Measurements from ENCODE around the gene SLC16A11.
"Not testable (repeated sequence)": the region's sequence is repeated elsewhere in the genome, so short reads cannot be mapped to it uniquely, and the experiment has no call there.

Gene SLC16A11, protein sequence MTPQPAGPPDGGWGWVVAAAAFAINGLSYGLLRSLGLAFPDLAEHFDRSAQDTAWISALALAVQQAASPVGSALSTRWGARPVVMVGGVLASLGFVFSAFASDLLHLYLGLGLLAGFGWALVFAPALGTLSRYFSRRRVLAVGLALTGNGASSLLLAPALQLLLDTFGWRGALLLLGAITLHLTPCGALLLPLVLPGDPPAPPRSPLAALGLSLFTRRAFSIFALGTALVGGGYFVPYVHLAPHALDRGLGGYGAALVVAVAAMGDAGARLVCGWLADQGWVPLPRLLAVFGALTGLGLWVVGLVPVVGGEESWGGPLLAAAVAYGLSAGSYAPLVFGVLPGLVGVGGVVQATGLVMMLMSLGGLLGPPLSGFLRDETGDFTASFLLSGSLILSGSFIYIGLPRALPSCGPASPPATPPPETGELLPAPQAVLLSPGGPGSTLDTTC

DNA sequence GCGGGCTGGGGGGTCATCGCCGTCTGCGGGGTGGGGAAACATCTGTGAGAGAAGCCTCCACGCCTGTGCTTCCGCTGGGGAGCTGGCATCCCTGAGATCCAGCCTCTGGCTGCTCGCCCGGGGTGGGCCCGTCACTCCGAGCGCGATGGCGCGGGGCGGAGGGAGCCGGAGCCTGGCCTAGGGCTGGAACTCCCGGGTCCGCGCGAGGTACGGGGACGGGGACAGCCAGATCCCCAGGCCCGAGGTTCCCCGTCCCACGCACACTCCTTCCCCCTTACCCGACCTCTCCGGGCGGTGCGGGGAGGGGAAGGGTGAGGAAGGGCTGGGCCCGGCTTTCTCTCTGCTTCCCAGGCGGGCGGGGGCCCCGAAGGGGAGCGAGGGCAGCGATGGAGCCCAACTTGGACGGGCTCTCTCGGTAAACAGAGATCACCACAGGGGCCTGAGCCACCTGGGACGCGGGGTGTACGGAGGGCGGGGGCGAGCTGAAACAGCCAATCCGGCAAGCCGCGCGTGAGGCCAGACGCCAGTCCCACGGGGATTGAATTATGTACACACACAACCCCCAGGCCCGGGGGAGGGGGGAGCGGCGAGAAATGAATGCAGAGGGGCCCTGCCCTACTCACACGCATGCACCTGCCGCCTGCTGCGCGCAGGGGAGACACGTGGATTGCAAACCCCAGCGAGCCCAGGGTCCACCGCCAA lies at the start of gene SLC16A11:
Gene SLC16A11, minus strand, starts transcription at position 596 of the 702 bp plus-strand sequence. Its CDS starts 579 bp downstream, at position 17.
- DNase-seq, result no peak

DNA sequence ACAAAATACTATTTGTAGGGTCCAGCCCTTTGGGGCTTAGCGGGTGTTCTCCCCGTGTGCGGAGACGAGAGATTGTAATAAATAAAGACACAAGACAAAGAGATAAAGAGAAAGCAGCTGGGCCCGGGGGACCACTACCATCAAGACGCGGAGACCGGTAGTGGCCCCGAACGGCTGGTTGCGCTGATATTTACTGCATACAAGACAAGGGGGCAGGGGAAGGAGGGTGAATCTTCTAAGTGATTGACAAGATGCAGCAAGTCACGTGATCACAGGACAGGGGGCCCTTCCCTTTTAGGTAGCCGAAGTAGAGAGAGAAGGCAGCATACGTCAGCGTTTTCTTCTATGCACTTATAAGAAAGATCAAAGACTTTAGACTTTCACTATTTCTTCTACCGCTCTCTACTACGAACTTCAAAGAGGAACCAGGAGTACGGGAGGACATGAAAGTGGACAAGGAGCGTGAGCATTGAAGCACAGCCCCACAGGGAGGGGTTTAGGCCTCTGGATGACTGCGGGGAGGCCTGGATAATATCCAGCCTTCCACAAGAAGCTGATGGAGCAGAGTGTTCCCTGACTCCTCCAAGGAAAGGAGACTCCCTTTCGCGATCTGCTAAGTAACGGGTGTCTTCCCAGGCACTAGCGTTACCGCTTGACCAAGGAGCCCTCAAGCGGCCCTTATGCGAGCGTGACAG lies 47.6 kb upstream of the SLC16A11 start:
- not testable (repeated sequence) for DNase-seq

DNA sequence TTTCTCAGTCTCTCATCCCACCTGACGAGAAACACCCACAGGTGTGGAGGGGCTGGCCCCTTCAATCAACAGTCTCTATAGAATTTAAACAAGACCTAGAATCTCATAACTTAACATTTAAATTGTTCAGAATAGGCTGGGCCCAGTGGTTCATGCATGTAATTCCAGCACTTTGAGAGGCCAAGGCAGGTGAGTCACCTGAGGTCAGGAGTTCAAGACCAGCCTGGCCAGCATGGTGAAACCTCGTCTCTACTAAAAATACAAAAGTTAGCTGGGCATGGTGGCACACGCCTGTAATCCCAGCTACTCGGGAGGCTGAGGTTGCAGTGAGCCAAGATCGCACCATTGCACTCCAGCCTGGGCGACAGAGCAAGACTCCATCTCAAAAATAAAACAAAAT lies 45.7 kb upstream of the SLC16A11 start:
- DNase-seq, result not testable (repeated sequence)

DNA sequence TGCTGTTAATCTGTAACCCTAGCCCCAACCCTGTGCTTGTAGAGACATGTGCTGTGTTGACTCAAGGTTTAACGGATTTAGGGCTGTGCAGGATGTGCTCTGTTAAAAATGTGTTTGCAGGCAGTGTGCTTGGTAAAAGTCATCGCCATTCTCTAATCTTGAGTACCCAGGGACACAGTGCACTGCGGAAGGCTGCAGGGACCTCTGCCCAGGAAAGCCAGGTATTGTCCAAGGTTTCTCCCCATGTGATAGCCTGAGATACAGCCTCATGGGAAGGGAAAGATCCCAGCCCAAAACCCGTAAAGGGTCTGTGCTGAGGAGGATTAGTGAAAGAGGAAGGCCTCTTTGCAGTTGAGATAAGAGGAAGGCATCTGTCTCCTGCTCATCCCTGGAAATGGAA lies 44.5 kb upstream of the SLC16A11 start:
- DNase-seq, result not testable (repeated sequence)

DNA sequence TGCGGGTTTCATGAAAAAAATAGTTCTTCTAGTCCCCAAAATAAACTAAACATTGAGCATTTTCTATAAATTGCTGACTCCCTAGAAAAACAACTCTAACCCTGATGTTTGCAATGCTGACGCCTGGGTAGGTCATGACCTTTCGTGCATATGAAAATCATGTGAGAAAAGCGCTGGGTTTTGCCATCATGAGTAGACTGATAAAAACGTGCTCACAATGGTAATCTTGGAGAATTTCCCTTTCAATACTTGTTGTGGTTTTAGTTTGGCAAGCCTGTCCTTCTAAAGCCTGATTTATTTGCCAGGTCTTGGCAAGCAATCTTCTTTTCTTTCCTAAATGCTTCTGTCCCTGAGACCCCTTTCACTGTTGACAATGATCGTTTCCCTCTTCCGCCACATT lies 40.2 kb upstream of the SLC16A11 start:
- no peak for DNase-seq

DNA sequence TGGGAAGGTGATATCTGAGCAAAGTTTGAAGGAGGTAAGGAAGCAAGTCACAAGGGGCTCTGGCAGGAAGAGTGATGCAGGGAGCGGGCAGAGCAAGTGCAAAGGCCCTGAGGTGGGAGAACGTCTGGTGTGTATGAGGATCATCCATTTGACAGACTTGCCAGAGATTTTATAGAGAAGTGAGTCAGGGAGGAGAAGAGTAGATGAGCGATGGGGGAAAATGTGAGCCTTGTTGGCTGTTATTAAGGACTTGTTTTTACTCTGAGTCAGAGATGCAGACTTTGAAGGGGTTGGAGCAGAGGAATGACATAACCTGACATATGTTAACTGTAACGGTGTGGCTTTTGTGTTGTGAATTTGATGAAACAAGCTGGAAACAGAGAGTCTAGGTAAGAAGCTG lies 39.7 kb upstream of the SLC16A11 start:
- DNase-seq, result no peak

DNA sequence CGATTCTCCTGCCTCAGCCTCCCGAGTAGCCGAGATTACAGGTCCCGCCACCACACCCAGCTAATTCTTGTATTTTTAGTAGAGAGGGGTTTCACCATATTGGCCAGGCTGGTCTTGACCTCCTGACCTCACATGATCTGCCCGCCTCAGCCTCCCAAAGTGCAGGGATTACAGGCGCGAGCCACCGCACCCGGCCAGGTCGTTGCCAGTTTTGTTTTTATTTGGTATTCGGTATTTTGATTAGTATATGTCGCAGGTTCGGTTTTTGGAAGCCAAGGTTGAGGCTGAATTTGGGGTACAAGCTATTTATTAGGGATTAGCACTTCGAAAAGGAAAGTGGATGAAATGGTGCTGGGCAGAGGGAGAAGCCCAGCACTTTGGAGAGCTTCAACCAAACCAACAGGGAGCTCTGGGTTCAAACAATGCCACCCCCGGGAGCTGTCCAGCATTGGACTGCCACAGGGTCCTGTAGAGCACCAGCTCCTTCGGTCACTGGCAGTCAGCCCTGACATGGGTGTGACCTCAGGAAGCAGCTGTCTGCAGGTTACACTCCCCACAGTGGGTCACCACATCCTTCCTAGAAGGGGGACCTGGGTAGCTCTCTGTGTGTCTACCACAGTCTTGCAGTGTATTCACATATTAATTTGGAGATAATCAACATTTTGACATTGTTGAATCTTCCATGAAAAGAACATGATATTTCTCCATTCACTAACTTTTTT lies 37.6 kb upstream of the SLC16A11 start:
- peak; percentile 24 for DNase-seq

DNA sequence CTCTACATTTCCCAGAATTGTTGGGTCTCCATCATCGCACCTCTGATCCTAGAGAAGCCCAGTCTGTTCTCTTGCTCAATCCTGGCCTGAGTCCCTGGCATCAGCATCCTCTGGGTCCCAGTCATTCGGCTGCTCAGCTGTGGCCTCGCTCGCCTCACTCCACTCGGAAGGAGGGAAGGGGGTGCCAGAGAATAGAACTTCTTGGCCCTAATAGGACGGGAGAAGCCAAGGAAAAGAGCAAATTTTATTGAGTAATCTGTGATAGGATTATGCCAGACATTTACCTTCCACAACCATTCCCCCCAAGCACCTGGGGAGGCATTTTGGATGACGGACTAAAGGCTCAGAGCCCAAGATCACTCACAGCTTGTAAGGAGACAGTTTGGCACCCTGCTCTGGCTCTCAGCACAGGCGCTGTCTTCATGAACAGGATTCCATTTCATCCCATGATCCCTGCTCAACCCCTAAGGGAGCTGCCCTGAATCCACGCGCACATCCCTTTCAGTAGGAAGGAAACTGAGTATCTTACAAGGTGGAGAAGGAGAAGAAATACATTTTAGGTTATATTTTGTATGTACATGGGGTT lies 36.7 kb upstream of the SLC16A11 start:
- DNase-seq, result no peak

DNA sequence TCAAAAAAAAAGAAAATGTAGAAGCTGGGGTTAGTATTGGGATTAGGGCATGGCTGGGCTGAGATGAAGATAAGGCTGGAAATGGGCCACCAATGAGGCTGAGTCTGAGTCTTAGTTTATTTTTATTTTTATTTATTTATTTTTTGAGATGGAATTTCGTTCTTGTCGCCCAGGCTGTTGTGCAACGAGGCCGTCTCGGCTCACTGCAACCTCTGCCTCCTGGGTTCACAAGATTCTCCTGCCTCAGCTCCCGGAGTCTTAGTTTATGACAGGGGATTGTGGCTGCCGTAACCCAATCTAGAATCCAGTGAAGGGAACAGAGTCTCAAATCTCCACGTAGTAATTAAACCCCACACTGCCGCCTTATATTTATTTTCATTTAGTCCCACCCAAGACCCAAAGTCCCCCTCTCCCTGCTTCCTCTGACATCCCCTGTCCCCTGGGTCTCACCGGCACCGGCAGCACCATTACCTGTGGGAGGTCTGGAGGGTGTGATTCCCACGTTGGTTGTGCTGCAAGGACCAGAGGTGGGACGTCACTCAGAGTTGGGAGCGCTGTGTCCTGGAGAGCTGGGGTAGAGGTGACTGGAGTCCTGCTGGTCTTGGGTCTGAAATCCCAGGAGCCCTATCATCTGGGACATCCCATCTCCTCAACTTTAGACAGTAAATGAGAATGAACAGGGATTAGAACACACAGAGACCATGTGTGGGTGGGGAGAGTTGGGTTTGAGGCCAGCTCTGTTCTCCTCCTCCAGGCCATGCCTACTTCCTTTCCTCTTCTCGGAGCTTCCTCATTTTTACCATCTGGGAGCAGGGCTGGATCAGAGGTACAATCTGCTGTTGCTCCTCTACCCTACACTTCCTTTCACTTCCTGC lies 35.9 kb upstream of the SLC16A11 start, which contains the start of gene CLEC10A:
Gene CLEC10A, minus strand, starts transcription at position 671 of the 875 bp plus-strand sequence. CDS start 1,439 bp downstream, outside the sequence.
- no peak for DNase-seq

DNA sequence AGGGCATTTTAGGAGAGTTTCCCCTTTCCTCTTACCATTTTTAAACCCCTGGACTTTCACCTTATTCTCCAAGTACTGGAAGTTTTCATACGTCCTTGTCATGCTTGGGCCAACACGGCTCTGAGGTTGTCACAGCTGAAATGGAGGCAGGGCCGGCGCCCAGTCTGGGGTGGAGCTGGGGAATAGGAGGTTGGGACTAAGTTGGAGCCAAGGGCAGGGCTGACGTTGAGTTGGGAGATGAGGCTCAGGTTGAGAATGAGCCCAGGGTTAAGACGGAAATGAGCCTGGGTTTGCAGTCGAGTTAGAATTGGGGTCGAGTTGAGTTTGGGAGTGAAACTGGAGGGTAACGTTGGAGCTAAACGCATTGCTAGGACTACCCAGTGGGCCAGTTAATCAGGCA lies 34.8 kb upstream of the SLC16A11 start:
- no peak for DNase-seq

DNA sequence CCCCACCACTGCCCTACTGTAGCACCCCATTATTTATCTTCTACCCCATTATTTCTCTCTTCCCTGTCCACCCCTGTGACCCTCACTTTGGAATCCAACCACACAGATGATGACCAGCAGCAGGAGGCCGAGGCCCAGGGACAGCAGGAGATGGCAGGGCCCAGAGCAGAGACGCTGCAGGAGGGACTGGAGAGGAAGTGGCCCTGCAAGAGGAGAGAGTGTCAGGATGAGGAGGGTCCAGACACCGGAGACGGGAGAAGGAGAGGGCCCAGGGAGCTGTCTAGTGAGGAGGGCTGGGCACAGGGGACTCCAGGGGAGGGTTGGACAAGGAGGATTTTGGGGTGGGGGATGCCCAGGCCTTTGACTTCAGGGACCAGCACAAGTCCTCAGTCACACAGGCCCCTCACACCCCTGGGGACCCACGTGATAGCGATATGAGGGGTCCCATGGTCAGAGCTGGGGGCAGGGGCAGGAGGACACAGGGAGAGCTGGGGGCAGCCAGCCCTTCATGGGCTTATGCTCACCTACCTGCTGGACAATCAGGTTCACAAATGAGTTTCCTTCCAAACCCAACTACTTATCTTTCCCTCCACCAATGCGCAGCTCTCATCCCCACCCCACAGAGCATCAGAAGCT lies 34.1 kb upstream of the SLC16A11 start:
- no peak for DNase-seq

DNA sequence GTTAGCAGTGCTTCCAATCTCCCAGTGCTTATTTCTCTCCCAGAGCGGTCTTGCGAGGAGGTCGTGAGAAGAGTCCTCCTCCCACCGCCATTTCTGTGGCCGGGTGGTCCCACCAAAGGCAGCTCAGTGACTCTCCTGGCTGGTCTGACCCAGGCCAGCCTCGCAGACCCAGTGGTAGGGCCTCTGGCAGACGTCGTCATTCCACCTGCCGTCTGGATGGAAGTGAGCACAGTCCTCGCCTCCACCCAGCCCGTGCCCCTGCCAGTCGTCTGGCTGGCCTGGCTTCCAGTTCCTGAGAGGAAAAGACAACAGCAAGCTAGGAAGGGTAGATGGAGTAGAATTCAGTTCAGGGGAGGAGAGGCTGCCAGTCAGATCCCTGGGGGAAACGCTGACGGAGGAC lies 31.0 kb upstream of the SLC16A11 start:
- DNase-seq, result no peak

DNA sequence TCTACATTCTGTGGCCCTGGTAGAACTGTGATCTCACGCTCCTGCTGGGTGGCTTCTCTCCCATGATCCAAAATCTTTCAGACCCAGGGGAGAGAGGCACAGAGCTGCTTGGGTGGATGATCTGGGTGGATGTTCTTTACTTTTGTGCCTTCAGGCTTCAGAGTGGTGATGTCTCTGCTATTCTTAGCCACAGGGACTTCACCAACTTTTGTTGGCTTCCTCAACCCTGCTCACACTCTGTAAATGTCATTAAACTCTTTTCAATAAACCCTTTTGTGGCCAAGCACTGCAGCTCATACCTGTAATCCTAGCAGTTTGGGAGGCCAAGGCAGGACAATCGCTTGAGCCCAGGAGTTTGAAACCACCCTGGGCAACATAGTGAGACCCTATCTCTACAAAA lies 28.5 kb upstream of the SLC16A11 start:
- no peak for DNase-seq

DNA sequence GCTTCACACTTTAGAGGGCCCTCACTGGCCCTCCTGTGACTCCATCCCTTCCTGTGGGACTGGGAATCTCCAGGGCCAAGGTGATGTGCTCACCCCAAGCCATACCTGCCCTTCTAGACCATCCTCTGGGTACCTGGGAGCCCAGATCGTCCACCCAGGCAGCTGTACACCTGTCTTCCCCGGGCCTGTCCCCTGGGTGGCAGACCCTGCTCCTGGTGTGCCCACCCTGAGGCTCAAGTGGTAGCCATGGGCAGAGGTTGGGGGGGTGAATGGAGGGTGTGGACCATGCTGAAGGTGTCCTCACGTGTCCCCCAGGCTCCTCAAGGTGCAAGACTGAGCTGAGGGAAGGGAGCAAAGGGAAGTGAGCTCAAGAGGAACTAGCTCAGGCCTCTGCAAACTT lies 26.8 kb upstream of the SLC16A11 start:
- no peak for DNase-seq

DNA sequence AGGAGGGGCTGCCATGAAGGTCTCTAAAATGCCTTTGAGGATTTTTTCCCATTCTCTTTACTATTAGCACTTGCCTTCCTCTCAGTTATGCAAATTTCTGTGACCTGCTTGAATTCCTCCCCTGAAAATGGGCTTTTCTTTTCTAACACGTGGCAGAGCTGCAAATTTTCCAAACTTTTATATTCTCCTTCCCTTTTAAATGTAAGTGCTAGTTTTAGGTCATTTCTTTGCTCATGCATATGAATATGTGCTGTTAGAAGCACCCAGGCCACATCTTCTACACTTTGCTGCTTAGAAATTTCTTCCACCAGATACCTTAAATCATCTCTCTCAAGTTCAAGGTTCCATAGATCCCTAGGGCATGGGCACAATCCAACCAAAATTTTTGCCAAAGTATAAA lies 24.4 kb upstream of the SLC16A11 start:
- no peak for DNase-seq

DNA sequence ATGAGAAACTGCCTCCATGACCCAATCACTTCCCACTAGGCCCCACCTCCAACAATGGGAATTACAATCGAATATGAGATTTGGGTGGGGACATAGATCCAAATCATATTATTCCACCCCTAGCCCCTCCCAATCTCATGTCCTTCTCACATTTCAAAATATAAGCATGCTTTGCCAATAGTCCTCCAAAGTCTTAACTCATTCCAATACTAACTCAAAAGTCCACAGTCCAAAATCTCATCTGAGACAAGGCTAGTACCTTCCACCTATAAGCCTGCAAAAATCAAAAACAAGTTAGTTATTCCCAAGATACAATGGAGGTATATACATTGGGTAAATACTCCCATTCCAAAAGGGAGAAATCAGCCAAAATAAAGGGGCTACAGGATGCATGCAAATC lies 23.3 kb upstream of the SLC16A11 start:
- DNase-seq, result no peak

DNA sequence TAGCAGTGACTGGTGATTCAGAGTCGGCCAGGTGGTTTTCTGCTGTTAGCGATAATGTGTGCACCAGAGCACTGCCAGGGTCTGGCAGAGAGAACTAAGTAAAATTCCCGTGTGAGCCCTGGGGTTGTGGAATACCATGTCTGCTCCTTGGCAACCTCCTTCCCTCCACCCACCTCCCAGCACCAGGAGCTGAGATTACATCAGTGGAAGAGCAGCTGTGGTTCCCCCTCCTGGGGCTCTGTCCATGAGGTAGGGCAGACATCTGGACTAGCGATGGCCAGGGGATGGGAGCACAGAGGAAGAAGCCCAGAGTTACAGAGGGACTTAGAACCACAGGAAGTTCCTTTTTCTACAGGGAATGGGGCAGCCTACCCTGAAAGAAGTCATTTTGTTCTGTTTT lies 20.4 kb upstream of the SLC16A11 start:
- DNase-seq, result no peak

DNA sequence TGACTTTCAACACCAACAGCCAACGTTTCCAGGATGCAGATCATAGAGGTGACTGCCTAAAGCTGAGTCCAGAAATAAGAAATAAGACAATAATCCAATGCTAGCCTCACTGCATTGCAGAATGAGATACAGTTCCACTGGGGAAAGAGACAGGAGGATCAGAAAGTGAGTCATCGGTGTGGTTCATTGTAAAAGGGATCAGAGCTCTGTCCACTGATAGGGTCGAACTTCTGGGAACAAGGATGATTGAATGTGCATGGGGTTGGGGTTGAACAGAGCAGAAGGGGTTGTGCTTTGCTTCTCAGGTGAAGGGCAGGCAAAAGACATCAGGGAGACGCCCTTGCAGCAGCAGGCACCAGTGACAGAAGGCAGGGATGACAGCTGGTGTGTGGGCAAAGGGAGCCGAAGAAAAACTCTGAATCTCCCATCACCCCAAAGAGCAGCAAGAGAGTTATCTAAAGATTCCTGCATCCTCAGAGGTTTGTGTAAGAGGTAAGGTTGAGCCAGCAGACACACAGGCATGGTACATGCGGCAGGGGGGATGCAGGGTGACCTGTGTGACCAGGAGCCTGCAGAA lies 19.7 kb upstream of the SLC16A11 start:
- DNase-seq, result no peak

DNA sequence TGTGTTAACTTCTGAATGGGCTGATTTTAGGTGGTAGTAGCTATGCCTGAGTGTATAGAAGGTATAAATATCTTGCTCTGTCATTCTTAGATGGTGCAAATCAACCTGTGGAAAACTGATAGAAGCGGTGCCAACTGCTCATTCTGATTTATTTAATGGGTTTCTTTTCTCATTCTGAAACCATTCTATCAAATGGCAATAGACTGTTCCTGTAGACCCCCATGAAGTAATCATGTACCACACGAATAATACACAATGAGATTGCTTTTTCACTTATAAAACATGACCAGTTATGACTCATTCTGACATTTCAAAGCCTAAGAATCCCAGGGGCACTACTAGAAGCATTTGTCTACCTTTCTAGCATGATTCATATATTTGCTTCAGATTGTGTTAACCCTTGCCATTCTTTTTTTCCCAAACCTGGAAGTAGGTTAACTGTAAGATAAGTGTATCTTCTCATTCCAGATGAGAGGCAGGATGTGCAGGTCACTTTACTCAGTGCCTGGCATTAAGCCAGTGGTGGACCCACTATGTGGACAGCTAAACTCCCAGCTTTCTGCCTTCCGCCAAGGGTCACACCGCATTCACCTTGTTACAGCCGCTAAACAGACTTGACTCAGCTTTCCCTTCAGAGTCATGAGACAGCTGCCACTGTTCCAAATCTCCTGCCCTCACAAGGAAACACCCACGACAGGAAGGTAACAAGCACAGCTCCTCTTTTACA lies 16.4 kb upstream of the SLC16A11 start:
- no peak for DNase-seq

All from NK-92 treated with Interleukin-12 subunit alpha and Interleukin-12 subunit beta, amount 100 ng/mL, for 24 hours (cell line).